ENCODE measurements around the gene SYTL1. TPM values are rescaled to one million over a fixed set of nuclear protein-coding genes. Genes with fewer than 3 reads are reported as not detected.
A peak's percentile ranks its signal among the peaks of the same experiment; 100 is the strongest.

SYTL1 gene
- total RNA-seq, 1 donor from 2014 or later, result 0.65 TPM

DNA sequence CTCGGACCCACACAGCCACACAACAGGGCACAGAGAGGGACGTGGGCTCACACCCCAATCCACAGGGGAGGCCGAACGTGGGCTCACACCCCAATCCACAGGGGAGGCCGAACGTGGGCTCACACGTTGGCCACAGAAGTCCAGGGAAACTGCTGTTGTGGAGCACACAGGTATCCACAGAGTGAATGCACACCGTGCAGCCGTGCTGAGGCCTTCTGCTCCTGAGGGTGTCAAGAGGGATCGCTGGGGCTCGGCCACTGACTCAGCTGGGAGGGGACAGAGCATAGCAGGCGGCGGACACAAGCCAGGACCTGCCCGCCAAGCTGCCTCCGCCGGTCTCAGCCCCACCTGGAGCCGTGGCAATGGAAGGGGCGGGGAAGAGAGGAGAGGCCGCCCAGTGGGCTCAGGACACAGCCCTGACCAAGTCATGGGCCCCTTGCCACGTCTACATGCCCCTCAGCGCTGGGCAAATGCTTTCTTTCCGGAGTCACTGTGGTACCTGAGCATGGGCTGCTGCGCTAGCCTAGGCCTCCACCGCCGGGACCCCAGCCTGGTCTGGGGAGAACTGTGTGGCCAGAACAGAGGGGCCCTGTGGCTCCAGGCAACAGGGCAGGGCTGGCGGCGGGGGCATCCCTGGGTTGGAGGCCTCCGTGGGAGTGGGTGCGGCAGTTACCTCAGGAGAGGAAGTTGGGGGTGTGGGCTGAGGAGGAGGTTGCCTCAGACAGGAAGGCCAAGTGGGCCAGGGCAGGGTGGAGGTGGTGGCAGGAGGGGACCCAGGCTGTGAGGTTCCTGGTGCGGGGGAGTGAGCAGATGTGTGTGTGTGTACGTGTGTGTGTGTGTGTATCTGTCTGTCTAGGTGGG, 1.2 kb downstream of the SYTL1 start:
- intact Hi-C loops (cut with DNase I), result loop anchor here (5.0 kb wide), 1 partner anchor 36 kb away; no protein-coding TSS in a partner anchor
- DNase-seq (ENCODE audit: low spot score), result peak; percentile 93

DNA sequence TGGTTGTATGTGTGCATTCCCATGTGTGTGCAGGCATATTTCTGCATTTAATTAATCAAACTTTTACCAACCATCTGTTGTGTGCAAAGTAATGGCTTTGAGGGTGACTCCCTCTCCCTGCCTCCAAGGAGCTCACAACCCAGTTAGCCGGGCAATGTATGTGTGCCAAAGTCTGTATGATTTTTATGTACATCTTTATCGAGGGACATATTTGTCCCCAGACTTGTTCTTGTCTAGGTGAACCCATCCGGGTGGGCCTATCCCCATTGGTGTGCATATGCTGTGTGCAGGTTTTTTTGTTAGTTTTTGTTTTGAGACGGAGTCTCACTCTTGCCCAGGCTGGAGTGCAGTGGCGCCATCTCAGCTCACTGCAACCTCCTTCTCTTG, 1.8 kb downstream of the SYTL1 start:
- intact Hi-C loops (cut with DNase I), result loop anchor here (5.0 kb wide), 1 partner anchor 36 kb away; no protein-coding TSS in a partner anchor
- no peak for DNase-seq (ENCODE audit: low spot score)

DNA sequence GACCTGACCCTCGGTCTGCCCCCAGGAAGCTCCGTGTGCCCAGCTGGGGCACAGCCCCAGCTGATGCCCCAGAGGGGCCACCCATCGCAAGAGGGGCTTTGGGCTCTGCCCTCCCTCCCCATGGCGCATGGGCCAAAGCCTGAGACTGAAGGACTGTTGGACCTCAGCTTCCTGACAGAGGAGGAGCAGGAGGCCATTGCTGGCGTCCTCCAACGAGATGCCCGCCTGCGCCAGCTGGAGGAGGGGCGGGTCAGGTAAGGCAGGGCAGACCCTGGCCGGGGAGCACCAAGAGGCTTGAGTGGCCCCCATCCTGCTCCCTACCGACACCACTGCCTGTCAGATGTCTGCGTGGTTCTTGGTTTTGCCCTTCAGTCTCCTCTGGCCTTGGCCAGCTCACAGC, 3.5 kb downstream of the SYTL1 start:
- intact Hi-C loops (cut with DNase I), result no loop called here
- DNase-seq (ENCODE audit: low spot score), result no peak

DNA sequence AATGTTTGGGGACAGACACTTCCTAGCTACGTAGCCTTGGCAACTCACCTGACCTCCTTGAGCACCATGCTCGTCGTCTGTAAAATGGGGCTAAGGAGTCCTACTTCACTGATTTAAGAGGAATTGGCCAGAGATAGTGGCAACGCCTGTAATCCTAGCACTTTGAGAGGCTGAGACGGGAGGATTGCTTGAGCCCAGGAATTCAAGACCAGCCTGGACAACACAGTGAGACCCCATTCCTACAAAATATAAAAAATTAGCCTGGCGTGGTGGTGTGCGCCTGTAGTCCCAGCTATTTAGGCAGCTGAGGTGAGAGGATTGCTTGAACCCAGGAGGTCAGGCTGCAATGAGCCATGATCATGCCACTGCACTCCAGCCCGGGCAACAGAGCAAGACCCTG, 4.5 kb downstream of the SYTL1 start:
- intact Hi-C loops (cut with DNase I), result no loop called here
- no peak for DNase-seq (ENCODE audit: low spot score)

DNA sequence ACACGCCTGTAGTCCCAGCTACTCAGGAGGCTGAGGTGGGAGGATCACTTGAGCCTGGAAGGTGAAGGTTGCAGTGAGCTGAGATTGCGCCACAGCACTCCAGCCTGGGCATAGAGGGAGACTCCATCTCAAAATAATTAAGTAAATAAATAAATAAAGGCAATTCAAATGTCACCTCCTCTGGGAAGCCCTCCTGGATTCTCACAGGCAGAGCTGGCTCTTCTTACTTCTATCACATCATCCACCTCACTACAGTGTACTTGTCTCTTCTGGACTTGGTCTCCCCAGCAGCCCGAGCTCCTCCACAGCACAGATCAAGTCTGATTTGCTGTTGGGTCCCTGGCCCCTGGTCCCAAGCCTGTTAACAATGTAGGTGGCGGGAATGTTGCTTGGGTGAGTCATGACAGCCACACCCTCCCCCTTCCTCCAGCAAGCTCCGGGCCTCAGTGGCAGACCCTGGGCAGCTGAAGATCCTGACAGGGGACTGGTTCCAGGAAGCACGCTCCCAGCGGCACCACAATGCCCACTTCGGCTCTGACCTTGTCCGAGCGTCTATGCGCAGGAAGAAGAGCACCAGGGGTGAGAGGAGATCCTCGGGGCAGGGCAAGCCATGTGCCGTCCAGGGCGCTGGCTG, 5.3 kb downstream of the SYTL1 start:
- no peak for DNase-seq (ENCODE audit: low spot score)
- intact Hi-C loops (cut with DNase I), result no loop called here

DNA sequence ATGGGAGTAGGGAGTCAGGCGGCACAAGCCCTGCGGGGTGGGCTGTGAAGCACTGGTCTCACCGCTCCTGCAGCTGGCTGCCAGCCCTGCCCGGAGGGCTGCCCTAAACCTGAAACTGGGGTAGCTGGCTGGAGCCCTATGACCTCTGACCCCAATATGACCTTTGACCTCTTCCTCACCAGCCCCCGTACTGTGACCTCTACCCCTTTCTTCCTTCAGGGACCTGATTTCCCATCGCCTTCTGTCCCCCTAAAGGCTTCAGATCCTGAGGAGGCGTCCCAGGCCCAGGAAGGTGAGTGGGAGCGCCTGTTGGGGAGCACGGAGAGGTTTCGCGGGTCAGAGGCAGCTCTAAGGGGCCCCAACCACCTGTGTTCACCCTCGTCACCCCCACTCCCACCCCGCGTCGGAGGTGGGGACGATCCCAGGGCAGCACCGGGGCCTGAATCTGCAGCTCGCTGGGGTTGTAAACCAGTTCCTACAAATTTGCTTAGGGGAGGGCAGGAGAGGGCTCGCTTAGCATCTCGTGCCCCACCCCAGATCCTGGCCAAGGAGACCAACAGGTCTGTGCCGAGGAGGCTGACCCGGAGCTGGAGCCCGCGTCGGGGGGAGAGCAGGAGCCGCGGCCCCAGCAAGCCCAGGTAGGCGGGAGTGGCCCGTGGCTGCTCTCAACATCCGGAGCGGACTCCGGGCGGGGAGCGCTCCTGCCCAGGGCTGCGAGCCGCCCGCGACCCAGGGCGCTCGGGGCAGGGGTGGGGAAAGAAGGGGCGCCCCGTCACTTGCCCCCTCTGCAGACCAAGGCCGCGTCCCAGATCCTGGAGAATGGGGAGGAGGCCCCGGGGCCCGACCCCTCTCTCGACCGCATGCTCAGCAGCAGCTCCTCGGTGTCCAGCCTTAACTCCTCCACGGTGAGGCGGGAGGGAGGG, 7.3 kb downstream of the SYTL1 start:
- no peak for DNase-seq (ENCODE audit: low spot score)
- intact Hi-C loops (cut with DNase I), result no loop called here

DNA sequence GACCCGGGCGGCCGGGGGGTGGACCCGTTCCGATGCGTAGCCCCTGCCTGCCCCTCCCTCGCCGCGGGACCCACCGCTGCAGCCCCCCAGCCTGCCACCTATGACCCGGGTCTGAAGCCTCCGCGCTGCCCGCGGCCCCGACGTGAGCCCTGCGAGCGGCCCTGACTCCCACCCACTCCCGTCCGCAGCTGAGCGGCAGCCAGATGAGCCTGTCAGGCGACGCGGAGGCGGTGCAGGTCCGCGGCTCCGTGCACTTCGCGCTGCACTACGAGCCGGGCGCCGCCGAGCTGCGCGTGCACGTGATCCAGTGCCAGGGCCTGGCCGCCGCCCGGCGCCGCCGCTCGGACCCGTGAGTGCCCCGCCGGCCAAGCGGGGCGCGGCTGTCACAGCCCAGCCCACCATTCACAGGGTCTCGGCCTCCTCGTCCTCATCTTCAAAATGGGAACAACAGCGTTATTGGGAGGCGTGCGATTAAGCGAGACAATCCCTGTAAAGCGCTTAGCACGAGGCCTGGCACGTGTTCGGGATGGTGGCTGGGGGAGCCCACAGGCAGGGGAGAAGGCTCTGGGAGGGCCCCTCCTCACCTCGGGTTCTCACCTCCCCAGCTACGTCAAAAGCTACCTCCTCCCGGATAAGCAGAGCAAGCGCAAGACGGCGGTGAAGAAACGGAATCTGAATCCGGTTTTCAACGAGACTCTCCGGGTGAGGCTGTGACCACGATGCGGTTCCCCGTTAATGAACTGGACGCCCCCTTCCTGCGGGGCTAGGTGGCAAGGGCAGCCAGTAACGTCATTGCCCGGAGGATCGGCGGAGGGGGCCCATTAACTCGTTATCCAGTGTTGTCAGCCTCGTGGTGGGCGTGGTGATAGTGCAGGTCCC, 8.2 kb downstream of the SYTL1 start:
- intact Hi-C loops (cut with DNase I), result no loop called here
- DNase-seq (ENCODE audit: low spot score), result no peak

DNA sequence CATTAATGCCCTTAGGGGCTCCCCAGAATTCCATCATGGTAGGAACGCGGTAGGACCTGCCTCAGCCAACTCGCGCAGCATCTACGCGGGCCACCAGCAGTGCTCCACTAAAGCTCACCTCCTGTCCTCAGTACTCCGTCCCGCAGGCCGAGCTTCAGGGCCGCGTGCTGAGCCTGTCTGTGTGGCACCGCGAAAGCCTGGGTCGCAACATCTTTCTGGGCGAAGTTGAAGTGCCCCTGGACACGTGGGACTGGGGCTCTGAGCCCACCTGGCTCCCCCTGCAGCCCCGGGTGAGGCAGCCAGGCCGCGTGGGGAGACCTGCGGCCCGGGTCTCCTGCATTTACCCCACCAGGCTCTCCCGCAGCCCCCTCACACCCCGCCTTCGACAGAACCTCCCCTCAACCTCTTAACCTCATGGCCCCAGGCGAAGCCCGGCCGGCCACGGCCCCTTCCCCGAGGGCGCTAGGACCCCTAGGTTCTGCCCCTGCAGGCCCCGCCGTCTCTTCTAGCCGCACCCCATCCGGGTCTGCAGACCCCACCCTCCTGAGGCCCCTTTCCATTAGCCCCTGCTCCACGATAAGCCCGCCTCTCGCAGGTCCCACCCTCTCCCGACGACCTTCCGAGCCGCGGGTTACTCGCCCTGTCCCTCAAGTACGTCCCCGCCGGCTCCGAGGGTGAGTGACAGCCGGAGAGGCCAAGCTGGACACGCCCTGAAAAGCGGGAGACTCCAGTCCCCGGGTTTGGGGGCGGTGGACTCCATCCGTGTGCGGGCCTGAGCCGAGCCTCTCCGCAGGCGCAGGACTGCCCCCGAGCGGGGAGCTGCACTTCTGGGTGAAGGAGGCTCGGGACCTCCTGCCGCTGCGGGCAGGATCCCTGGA, 9.1 kb downstream of the SYTL1 start:
- intact Hi-C loops (cut with DNase I), result no loop called here
- DNase-seq (ENCODE audit: low spot score), result no peak

DNA sequence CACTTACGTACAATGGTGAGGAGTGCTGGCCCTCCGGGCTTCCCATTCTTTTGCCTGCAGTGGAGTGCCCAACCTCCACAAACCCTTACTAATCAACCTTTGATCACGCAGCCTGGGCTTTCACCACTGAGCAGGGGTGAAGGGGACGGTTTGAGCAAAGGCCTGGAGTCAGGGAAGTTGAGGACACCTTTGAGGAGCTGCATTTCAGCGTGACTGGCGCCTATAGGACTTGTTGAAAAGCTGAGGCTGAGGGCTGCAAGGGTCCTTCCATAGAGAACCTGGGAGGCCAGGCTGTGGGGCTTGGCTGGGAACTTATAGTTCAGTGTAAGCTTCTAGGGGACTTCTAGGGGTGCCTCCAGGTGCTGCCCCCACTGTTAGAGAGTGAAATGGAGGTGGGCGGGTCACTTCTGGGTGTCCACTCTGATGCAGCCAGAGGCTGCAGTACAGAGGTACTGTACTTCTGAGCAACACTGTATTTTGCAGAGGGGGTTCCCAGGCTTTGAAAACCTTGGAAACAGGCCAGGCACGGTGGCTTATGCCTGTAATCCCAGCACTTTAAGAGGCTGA, 9.8 kb downstream of the SYTL1 start:
- no peak for DNase-seq (ENCODE audit: low spot score)
- intact Hi-C loops (cut with DNase I), result no loop called here

DNA sequence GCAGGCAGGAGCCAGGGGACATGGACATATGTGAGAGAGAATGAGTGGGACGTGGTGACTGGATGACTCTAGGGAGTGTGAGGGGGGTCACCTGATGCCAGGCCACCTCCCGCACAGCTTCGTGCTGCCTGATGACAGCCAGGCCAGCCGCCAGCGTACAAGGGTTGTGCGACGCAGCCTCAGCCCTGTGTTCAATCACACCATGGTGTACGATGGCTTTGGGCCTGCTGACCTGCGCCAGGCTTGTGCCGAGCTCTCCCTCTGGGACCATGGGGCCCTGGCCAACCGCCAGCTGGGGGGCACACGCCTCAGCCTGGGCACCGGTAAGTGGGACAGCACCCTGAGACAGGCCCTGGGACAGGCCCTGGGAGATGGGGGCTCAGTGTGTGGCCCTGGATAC, 11.3 kb downstream of the SYTL1 start:
- intact Hi-C loops (cut with DNase I), result no loop called here

DNA sequence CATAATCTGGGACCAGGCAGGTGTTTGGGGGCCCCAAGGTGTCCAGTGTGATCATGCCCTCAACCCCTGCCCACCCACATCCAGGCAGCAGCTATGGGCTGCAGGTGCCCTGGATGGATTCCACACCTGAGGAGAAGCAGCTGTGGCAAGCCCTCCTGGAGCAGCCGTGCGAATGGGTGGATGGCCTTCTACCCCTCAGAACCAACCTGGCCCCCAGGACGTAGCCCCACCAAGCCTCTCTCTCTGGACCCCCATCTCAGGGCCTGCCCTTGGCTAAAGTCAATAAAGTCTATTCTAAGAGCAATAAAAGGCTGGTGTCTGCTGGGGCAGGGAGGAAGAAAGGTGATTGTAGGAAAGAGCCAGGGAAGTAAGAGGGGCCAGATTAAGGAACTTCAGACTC, 11.8 kb downstream of the SYTL1 start:
- no peak for DNase-seq (ENCODE audit: low spot score)
- intact Hi-C loops (cut with DNase I), result no loop called here

More for the DNA sequence above, 11.3 kb downstream of the SYTL1 start:
- no peak for DNase-seq (ENCODE audit: low spot score)

DNA sequence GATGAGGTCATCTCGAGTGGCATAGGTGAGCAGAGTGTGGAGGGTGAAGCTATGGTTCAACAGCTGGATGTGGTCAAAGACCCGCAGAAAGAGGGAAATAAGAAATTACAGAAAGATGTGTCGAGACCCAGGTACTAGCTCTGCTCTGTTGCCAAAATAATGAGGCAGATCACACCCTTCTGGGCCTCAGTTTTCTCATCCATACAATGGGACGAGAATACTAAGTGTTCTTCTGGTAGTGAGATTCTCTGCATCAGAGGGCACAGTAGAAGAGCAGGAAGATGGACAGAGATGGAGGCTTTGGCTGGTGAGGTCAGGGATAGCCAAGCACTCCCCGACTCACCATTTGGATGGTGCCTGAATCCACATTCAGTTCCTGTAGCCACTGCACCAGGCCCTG, 13.9 kb downstream of the SYTL1 start:
- DNase-seq (ENCODE audit: low spot score), result no peak
- intact Hi-C loops (cut with DNase I), result loop anchor here (5.0 kb wide), 1 partner anchor 37 kb away; the partner anchor contains the start of gene GPR3

DNA sequence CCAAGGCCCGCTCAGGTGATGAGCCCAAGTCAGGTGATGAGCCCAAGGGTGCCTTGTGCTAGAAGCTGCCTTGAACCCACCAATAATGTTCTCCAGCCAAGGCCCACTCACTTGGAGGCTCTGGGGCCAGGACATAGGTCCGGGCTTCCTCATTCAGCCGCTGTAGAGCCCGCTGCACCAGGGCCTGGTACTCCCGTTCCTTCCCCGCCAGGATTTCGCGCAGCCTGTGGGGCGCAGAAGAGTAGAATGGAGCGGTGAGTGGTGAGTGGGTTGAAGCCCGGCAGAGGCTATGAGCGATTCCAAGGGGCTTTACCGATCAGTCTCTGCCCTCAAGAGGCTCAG, 14.4 kb downstream of the SYTL1 start:
- intact Hi-C loops (cut with DNase I), result loop anchor here (5.0 kb wide), 1 partner anchor 36 kb away; the partner anchor contains the start of gene GPR3
- no peak for DNase-seq (ENCODE audit: low spot score)

DNA sequence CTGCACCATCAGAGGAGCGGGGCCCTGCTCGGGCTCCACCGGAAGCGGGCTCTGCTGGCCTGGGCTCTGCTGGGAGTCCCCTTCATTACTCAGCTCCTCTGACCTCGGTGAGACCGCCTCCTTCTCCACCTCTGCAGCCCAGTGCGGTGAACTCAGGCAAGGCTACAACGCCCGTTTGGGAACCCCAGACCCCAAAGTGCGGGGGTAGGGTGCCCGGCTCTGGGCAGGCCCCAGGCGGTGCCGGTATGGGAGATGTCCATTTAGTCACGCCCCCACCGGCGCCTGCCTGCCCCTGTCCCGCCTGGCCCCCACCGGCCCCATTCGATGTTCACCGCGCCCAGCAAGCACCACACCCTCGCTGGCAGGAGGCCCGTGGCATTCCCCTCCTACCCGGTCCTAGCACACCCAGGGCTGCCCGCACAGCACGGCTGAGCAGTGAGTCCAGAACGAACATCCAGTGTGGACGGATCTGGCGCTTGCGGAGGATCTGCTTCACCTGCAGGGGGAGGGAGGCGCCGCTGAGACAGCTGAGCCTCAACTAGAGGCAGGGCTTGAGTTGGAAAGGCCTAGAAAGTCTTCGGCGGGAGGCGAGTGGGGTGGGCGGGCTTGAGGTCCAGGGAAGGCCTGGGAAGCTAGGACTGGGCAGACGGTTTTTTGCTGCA, 14.9 kb downstream of the SYTL1 start:
- intact Hi-C loops (cut with DNase I), result loop anchor here (5.0 kb wide), 1 partner anchor 36 kb away; the partner anchor contains the start of gene GPR3
- no peak for DNase-seq (ENCODE audit: low spot score)

DNA sequence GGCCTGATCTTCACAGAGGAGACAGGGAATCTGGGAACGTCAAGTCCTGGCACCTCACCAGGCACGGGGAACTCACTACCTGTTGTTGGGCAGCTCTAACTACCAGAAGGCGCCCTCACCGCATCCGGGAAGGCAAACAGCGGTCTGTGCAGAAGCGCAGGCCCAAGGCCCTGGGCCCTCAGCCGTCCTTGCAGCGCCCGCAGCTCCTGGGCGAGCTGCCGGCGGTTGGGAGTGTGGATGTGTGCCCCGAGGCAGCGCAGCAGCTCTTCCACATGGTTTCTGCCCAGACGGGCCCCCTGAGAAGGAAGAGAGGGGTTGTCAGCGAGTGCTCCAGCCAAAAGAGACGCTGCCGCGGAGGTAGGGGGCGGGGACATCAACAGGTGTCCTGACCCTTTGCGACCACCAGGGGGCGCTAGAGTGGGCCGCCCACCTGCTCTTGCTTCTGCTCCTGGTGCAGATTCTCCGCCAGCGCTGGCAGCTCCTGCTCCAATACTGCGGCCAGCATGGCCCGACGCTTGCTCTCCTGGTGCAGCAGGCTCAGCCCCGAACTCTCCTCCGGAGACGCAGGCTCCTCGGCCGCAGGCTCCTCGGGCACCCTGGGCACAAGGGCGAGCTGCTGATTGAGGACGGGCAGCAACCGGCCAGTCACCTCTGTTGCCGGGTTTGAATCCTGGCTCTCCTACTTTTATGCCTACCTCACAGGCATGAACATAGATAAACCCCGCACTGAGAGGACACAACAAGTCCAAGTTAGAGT, 15.6 kb downstream of the SYTL1 start:
- peak; percentile 92 for DNase-seq (ENCODE audit: low spot score)
- intact Hi-C loops (cut with DNase I), result loop anchor here (5.0 kb wide), 1 partner anchor 35 kb away; the partner anchor contains the start of gene GPR3

All from cardiac septum (tissue), 1 donor.